Fibroblast of the aortic adventitia (primary cell): ENCODE data around the gene CFAP45. TPM values are rescaled to one million over a fixed set of nuclear protein-coding genes. Genes with fewer than 3 reads are reported as not detected.

Experiments
- DNase-seq: peaks from one replicate; pipeline ENCODE4 v3.0.0-alpha.2; 2010; ENCODE audit warnings: low read depth
- H3K4me3 ChIP-seq: 2 replicates; pipeline ENCODE4 v1.5.1; 2011; ENCODE audit warnings: low read depth, mild to moderate bottlenecking, control low read depth, low read length, moderate library complexity
- CTCF ChIP-seq: IDR thresholded peaks from 2 replicates; pipeline ENCODE4 v1.5.1; 2011; ENCODE audit warnings: mild to moderate bottlenecking, low read length, control low read depth, inconsistent platforms; ENCODE audit not compliant: insufficient read depth
- total RNA-seq: library from RNA; depleted of rRNA; stranded (reverse); fragments of >200 nt; gene quantifications from 2 replicates; pipeline ENCODE4 v1.2.3, GENCODE V29; 2012; ENCODE audit warnings: low replicate concordance

The CFAP45 gene
- total RNA-seq, 1 donor: 0.27 TPM

DNA sequence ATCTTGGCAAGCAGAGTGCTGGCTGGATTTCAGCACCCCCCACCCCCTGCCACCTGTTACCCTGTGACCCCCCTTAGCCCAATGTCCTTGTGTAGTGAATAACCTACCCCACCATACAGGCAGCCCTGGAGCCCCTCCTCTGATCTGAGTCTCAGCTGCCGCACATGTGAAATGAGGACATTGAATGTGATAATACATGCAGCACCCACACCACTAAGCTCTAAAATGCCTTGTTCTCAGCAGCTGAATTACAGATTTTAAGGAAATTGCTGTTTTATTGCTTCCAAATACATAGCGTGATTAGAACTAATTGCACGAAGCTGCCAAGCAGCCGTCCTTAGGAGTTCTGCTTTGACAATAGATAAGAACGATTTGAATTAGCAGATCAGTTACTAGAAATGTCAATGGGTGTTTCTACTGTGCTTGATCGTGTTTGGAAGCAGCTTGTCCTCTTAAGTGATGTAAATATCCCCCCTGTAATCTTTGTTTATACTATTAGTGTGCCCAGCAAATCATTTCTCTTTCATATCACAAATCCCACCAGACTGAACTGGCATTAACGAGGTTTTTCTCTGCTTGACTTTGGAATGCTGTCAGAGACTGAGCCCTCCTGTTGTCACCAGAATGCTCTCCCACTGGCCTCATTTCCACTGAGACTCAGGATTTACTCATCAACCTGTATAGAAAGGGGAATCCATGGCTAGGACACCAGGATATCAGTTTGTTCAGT, 68.4 kb downstream of the CFAP45 start:
- TF ChIP-seq CTCF: no peak
- no peak for DNase-seq

DNA sequence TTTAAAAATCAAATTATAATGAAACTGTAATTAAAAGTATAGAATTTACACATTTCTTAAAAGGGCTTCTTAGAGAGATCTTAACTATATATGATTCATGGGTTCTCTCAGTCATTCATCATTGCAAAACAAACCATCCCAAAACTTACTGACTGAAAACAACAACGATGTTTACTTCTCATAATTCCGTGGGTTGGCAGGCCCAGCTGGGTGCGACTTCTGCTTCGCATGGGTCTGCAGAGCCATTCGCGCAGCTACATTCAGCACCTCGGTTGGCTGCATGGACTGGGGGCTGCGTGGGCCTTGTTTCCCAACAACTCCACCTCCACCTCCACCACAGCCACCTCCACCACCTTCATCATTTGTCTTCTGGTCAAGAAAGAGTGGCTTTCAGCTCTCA, 69.2 kb downstream of the CFAP45 start:
- TF ChIP-seq CTCF: no peak

More for the DNA sequence above, 68.4 kb downstream of the CFAP45 start:
- no peak overlapping the region for H3K4me3 ChIP-seq

GRCh38 chr1:159829822-159830465, 70.0 kb downstream of the CFAP45 start:
- peak; percentile 12 for TF ChIP-seq CTCF
- peak; percentile 87 for DNase-seq

More for the DNA sequence above, 69.2 kb downstream of the CFAP45 start:
- H3K4me3 ChIP-seq: no peak overlapping the region
- no peak for DNase-seq

DNA sequence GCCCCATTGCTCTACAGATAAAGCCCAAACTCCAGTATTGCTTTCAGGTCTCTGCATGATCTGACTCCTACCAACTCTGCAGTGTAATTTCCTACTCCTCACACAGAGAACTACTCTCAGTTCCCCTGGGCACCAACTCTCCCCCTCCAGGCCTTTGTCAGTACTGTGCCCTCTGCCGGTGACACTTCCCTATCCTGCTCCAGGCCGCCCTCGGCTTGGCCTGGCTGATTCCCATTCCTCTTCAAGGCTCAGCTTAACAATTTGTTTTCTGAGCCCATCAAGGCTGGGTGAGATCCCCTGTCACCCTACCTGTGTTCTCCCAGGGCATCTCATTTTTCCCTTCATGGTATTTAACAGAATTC, 70.7 kb downstream of the CFAP45 start:
- no peak for TF ChIP-seq CTCF
- no peak overlapping the region for H3K4me3 ChIP-seq
- no peak for DNase-seq

More at GRCh38 chr1:159829822-159830465, 70.0 kb downstream of the CFAP45 start:
- no peak overlapping the region for H3K4me3 ChIP-seq

DNA sequence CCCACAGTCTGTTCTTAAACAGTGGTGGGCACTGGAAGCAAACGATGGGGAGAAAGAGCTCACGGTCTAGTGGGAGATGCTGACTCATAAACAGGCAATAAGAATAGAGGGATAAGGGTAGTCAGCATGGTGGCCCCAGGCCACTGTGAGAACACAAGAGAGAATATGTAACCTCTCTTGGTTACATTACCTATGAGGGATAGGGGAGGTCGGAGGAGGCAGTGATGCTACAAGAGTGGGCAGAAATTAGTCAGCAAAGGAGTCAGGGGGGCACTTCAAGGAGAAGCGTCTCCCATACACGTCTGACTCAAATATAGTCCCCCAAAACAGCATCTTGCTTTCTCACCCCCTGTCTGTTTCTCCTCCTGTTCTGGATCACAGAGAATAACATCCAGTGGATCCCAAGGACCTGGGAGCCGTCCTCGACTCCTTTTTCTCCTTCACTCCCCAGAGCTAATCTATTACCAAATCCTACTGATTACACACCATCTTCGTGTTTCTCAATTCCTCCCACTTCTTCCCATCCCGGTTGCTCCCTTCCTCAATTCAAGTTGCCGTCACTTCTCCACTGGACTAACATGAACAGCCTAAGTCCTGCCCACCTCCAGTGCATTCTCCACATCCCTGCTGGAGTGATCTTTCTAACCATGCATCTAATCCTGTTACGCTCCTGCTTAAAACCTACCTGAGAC, 71.2 kb downstream of the CFAP45 start:
- no peak for TF ChIP-seq CTCF
- no peak for DNase-seq
- no peak overlapping the region for H3K4me3 ChIP-seq

DNA sequence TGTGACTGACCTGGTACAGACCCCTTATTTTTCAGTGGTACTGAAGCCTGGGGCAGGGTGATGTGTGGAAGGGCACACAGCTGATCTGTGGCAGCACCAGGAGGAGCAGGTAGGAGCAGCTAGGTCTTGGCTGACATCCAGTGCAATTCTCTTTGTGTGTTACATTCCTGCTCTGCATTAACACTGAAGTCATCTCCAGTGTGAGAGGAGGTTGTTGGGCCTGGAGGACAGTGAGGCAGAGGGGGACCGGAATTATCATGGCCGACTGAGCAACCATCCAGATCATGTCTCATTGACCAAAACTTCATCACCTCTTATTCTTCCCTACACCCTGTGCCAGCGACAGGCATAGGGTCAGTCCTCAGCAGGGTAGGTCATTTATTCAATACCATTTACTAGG, 71.8 kb downstream of the CFAP45 start:
- no peak for DNase-seq
- H3K4me3 ChIP-seq: no peak overlapping the region
- TF ChIP-seq CTCF: no peak
